ENCODE measurements around the gene RAB11FIP5.
"Not testable (repeated sequence)": the region's sequence is repeated elsewhere in the genome, so short reads cannot be mapped to it uniquely, and the experiment has no call there.

Gene RAB11FIP5

DNA sequence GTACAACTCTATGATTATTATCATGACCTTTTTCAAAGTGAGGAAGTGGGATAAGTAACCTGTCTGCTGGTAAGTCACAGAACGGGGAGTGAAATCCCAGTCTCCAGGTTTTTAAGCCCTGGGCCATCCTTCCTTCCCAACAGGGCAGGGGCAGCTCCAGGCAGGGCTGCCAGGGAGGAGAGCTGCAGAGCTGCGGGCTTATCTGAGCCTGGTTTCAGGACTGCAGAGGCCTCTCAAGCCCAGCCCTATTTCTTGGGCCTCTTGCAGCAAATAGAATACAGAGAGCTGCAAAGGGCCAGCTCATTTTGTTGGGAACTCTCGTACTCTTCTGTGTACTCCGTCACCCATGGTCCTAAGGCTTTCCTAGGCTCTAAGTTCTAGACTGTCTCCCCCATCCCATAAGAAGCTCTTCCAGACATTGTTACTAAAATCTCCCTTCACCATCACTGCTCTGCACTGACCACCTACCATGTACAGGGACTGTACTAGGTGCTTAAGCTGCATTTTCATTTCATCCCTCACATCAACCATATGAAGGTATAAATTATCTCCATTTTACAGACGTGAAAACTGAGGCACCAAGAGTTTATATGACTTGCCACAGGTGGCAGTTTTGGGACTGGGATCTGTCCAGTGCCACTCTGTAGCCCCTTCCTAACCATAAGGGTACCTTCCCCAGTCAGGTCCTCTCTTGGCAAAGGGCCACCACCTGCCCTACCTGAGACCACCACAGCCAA is 3.1 kb downstream of the RAB11FIP5 start:
- no peak for DNase-seq

DNA sequence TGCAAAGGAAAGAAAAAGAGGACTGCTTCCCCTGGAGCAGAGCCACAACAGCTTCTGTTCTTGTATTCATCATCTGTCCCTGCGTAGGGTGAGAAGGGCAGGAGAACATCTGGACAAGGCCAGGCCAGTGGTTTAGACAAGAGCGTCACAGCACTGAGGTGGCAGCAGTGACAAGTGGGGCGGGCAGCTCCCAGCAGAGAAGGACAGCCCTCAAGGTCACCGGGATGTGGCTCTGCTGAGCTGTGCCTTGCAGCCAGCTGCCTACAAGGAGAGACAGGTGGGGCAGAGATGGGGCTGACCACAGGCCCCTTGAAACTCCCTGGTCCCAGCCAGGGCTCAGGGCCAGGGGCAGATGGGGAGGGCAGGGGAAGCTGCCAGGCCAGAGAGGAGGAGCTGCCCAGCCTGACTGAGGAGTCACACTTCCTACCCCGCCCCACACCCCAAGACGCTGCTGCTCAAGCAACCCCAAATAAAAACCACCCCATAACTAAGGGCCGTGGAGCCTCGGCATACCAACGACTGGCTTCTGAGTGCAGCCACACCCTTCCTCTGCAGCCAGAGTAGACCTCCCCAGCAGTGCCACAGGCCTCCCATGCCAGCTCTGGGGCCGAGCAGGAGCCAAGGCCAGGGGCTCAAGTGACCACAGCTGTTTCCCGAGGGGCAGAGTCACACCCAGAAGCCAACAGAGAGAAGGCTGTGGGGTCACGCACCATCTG is 5.4 kb downstream of the RAB11FIP5 start:
- DNase-seq = no peak

DNA sequence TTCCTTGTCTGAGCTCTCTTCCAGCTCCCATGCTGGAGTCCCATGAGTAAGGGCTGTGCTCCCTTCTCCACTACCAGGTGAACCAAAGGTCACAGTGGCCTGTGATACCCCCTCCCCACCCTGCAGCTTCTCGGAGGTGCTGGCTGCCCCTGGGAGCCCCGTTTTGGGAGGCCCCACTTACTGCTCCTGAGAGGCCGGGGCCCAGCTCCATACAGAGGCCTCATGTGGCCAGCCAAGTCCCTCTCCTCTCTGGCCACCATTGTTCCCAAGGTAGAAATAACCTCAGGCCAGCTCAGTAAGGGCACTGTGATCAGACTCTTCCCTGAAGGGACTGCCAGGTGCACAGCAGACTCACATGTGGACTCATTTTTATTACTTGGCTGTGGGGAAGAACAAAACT is 6.0 kb downstream of the RAB11FIP5 start:
- no peak for DNase-seq

DNA sequence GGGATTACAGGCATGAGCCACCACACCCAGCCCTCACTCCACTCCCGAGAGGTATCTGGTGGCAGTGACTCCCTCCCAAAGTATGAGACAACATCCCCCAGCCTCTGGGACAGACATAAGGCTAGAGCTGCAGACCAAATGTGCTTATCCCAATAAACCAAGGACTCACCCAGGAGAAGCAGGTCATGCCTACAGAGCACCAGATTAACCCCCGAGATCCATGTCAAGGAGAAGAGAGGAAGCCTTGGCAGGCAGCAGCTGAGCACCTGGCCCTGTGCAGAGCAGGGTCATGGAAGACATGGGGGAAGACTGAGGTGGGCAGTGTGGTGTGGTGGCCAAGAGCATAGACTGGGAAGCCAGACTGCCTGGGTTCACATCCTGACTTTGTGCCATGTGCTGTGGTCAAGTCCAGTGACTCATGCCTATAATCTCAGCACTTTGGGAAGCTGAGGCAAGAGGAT is 7.2 kb downstream of the RAB11FIP5 start:
- DNase-seq = no peak

DNA sequence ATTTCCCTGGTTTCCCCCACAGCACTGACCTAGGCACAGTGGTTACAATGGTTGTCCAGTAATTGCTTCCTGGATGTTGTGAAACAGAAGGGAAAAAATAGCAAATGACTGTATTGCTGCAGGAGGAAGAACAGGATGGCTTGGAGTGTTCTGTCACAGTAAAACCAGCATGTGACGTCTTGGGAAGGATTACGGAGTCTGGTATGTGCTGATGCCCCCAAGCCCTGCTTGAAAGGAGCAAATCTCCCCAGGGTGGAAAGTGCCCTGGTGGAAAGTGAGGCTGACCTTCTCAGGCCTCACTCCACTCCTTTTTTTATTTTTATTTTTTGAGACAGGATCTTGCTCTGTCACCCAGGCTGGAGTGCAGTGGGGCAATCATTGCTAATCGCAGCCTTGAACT is 7.8 kb downstream of the RAB11FIP5 start:
- no peak for DNase-seq

DNA sequence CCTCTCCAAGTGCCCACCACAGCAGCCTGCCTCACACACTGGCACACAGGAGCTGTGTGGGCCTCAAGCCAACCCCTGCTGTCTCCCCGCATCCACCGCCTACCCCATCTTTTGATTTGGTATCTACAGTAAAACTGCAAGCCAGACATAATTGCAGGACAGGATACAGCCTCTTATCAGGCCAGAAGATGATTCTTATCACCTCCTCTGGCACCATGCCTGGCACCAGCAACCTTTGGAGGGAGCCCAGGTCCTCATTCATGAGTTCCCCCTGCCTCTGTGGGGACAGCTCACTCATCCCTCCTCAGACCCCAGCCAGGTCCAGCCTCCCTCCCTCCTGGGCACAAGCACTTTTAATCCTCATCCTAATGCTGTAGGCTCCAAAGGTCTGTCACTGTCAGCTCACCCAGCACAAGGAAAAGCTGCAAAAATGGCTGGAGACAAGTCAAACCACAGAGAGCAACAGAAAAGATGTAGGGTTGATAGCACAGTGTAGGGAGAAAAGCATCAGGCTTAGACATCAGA is 9.7 kb downstream of the RAB11FIP5 start:
- no peak for DNase-seq

DNA sequence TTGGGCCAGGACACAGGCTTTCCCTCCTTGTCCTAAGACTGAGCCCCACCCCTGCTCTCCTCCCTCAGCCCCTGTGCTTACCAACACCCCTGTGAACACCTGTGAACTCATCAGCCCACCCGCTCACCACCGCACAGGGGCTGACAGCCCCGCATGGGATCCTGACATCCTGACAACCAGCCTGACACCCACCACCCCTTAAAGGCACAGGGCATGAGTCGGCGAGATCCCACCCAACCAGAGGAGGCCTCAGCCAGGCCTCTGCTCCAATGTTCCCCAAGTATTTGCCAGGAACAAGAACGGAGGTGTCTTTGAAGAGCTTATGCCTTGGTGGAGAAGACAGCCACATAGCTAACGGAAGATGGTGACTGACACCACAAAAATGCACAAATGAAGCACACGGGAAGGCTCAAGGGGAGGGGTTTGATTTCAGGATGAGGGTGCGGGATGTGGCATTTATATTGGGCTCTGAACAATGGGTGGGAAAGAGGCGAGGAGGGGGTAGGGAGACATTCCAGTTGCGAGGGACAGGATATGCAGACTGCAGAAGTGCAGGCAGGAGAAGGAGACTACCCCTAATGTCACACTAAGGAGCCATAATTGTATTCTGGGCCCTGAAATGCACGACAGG is 11.0 kb downstream of the RAB11FIP5 start:
- no peak for DNase-seq

DNA sequence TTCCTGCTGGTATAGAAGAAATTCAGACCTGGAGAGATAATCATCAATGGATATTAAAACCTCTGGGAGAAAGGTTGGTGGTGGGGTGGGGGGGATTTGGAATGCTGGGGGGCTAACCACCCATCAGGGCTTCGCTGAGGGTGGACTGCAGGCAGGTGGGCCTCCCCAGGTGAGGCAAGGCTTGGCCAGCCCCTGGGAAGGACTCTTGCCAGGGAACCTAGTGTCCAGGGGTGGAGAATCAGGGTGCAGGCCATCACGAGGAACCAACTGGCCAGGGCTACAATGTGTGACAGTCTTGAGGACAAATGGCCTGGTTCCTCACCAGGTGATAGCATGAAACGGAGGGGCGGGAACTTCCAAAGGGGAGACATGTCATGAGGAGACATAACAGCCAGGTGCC is 11.8 kb downstream of the RAB11FIP5 start:
- no peak for DNase-seq

DNA sequence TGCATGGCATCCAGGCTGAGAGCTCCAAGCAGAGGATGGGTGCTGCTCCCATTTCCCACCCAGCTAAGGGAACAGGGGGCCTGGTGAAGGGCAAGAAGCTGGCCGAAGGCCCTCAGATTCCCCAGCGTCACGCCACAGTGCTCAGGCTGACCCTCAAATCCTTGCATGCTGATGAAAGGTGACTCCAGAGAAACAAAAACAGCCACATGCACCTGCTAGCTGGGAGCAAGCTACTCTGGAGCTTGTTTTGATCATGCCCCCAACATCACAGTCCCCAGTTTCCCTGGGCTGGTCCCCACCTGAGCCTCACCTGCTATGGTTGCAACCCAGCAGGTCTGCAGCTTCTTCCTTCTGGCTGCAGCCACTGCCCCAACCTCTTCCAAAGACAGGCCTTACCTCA is 13.3 kb downstream of the RAB11FIP5 start:
- no peak for DNase-seq

DNA sequence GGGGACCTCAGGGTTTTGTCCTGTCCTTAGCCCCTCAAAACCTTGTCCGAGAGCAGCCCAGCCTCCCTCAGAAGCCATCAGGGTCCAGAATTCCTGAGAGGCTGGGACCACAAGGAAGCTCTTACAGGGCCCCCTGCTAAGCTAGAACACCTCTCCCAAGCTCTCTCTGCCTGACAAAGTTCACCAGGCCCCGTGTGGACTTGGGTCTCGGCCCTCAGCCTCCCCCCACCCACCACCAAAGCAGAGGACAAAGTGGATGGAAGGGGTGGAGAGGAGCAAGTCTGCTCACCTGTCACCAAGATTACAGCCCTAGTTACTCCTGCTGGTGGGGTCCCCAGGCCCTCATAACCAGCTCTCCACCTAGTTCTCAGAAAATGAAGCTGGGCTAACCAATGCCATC is 16.8 kb downstream of the RAB11FIP5 start:
- DNase-seq = no peak

DNA sequence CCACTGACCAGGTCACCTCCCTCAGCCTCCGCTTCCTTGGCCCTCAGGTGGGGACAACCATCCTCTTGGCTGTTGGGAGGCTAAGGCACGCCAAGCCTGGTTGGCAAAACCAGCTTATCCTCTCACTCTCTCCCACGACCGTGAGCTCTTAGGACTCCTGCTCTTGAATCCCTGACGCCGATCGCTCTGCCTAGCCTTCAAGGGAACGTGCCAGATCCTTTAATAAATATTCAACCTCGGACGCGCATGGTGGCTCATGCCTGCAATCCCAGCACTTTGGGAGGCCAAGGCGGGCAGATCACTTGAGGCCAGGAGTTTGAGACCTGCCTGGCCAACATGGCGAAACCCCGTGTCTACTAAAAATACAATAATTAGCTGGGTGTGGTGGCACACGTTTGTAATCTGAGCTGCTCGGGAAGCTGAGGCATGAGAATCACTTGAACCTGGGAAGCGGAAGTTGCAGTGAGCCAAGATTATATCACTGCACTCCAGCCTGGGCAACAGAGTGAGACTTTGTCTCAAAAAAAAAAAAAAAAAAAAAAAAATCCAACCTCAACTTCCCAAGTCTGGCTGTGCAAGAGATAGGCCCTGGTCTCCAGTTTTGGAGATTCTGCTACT is 19.0 kb downstream of the RAB11FIP5 start:
- DNase-seq = not testable (repeated sequence)

DNA sequence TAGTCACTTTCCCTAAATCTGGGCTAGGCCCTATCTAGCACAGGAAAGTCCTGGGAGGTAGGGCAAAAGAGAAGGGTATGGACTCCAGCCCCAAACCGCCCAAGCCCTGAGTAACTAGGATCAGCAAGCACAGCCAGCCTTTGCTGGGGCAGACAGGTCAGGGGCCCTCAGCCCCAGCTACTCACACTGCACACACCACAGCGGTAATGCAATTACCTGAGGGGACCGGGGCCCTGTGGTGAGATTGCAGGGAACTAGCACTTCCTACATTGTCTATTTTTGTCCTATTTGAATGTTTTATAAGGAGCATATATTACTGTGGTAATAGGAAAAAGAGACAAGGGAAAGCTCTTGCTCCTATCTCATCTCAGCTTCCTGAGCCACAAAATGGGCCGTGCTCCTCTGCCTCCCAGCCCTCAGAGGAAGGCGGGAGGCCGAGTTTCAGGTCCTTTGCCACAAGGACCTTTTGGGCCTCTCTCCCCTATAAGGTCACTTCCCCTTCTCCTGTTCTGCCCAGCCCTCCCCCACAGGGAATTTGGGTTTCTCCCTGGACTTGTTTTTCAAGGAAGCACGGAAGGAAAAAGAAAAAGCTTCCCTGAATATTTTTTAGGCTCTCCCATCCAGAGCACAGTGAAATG is 20.5 kb downstream of the RAB11FIP5 start:
- DNase-seq = no peak

DNA sequence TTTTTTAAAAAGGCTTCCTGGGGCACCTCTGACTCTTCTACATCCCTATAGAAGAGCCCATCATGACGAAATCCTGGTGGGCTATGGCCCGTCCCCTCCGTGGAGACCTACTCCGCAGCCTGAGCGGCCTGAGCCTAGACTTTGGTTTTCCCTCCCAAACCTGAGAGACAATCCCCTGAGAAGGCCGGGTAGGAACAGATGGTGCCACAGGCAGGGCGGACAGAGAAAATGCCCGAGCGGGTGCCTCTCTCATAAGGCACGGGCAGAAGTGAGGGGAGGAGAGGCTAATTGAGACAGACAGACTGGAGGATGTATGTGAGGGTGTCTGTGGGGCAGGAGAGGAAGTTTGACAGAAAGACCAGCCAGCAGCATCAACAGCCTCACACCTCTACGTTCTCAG is 21.1 kb downstream of the RAB11FIP5 start:
- no peak for DNase-seq

DNA sequence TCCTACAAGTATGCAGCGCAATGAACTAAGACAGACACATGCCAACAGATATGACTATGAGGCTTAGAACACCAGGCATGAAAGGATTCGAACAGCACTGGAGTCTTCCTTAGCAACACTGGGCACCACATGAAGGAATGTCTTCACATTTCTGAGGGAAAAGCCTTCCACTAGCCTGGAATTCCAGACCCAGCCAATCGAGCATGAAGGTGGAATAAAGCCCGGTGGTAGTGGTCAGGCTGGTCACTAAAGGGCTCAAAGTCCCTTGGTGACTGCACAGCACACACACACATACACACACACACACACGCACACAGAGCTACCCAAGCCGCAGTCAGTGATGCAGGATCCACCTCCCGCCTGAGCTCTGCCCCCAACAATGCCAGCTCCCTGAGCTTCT is 21.6 kb downstream of the RAB11FIP5 start:
- DNase-seq = no peak

DNA sequence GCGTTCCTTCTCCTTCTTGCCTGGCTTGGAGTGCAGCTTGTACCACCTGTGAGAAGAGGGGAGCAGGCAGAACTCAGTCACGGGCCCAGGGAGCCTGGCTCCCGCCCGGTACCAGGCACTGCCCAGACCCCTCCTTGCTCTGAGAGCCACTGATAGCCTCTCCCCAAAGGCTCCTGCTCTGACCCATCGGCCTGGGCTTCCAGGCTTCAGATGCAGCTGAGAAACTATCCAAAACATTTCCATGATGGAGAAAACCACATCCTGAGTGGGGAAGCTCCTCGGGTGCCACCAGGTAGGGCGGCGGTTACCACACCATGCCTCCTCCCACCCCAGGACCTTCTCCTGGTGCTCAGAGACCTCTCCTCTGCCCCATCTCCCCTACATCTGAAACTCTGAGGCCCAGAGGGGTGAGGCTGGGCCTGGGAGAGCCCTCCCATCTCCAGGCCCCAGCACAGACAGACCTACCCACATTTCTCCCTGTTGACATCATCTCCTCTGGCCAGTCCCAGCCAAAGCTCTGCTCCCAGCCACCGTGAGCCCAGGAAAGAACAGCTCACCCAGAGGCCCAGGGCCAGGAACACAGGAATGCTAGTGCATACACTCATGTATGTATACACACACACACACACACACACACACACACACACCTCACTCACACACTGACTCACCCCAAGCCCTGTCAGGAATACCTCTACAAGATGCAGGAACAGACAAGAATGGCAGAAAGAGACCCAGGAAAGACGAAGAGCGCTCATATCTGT is 23.3 kb downstream of the RAB11FIP5 start:
- DNase-seq = no peak

DNA sequence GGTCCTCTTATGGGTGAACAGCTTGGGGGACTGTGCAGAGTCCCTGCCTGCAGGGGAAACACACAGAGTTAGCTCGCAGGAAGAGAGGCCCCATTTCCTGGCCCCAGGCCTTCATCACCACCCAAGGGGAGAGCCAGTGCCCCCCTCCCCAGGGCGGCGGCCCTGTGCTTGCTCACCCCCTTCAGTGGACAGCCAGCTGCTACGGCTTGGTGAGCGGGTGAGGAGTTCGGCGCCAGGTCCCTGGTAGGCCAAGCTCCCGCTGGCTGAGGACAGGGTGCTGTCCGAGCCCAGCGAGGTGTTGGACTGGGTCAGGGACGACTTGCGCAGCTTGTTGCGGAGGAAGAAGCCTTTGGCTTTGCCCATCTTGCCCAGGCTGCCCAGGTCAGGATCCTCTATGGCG is 24.0 kb downstream of the RAB11FIP5 start:
- no peak for DNase-seq

DNA sequence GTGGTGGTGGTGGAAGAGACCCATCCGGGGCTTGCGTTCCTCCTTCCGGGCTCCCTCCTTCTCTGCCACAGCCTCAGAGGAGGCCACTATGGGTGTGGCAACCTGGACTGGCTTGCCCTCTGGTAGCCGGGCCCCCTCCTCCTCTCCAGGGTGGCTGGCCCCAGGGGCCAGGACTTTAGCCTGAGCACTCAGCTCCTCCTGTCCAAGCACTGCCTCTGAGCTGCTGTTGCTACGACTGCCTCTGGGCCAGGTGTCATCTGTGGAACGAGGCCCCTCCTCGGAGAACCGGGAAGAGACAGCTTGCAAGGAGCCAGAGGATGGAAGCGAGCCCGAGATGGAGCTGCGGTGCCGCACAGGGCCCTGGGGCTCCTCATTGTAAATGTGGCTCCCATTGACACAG is 24.5 kb downstream of the RAB11FIP5 start:
- DNase-seq = no peak

DNA sequence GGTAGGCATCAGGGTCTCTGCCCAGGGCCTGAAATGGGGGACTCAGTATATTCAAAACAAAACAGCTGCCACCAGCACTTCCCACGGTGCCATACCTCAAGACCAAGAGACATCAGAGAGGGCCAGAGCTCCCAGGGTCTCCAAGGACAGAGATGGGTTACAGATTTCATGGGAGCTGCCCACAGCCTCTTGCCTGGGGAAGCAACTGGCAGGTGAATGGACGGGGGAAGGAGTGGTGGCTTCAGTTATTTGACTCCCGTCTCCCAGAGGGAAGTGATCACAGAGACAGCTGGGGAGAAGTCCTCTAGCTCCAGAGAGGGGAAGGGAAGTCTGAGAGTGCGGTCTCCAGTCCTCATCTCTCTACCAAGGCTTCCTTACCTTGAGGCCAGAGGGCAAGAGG is 25.4 kb downstream of the RAB11FIP5 start:
- no peak for DNase-seq

DNA sequence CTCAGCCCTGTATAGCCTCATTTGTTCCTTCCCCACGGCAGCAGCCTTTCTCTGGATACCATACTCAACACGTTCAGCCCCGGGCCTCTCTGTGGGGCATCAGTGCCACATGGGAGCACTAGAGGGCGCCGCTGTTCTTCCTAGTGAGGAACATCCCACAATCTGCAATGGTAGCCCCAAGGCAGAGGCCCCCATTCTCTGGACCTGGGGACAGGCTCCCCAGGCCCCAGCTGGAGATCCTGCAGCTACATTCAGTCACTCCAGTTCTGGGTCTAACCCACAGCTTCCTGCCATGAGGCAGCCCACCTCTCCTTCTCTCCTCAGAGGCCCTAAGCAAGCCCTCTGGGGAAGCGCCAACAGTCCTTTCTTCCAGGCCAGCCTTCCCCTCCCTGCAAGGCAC is 27.1 kb downstream of the RAB11FIP5 start:
- DNase-seq = peak; percentile 78

DNA sequence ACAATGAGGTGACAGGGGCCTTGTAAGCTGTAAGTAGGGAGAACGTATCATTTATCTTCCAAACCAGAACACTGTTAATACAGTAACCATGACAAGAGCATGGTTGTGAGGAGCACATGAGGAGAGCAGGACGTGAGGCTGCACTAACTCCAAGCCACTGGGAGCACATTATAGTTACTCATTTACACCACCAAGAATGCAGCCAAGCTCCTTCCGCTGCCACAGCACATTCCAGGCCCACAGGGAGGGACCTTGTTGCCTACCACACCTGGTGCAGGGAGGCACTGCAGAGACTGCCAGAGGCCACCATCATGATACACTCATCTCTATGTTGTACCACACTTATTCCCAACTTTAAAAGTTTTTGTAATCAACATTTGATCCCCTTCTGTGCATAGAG is 27.8 kb downstream of the RAB11FIP5 start:
- no peak for DNase-seq

DNA sequence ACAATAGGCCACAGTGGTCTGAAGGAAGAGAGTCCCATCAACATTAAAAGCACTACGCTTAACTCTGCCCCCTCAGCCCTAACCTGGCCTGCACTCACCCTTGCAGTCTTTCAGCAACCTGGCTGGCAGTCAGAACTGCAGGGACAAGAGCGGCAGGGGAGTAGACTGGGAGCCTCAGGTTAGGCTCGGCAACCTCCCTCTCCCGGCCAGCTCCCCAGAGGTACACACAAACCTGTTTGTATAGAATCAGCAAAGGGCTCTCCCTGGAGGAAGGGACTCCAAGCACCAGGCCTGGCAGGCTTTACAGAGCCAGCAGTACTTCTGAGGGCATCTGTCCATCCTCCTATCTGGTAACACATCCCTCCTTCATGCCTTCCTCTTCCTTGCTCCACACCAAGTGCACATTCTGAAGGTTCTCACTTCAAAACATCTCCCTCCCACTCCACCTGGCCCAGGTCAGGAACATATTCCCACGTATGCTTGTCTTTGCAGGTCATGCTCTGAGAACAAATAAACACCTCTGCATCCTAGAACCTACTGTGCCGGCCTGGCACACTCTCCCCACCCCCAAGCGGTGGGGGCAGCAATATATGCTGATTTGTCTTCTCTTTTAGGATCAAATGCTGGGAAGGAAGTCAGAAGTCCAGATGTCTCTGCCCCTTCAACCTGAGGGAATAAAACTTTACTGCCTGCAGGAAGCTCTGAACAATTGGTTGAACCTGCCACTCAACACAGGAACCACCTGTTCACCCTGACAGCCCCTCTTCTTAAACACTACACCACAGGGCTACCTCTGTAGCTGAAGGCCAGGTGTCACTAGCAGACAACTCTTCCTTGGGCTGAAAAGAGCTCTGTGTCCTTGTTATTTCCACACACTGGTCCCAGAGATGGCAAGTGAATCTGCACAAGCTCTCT is 28.6 kb downstream of the RAB11FIP5 start:
- DNase-seq = no peak
